Activated naive CD4-positive, alpha-beta T cell treated with anti-CD3 and anti-CD28 coated beads, Interleukin-2, amount 50 U/mL, for 72 hours (primary cell): ENCODE measurements around the gene UBE2E1. TPM values are rescaled to one million over a fixed set of nuclear protein-coding genes. Genes with fewer than 3 reads are reported as not detected.
"Not testable (repeated sequence)": the region's sequence is repeated elsewhere in the genome, so short reads cannot be mapped to it uniquely, and the experiment has no call there.

ENCODE experiments used
- ATAC-seq, 2 donors: fragments of 150-1000 bp; cut with Tn5 transposase; 2 replicates each; pipeline ENCODE4 v1.10.0; 2021; ENCODE audit warnings: mild to moderate bottlenecking in 2 of 2, moderate library complexity in 2 of 2
- DNase-seq, 2 donors: peaks; one replicate each; pipeline ENCODE4 v3.0.0; 2021 to 2022; ENCODE audit warnings: low spot score in 2 of 2
- H3K27ac Mint-ChIP-seq, 2 donors: one replicate each; pipeline ENCODE4 v1.8.0; 2022; ENCODE audit warnings: mild to moderate bottlenecking in 2 of 2, mixed read lengths in 2 of 2
- H3K36me3 Mint-ChIP-seq, 2 donors: one replicate each; pipeline ENCODE4 v1.8.0; 2022; ENCODE audit warnings: mixed read lengths in 2 of 2
- H3K9me3 Mint-ChIP-seq, 2 donors: one replicate each; pipeline ENCODE4 v1.8.0; 2022; ENCODE audit warnings: mixed read lengths in 2 of 2
- total RNA-seq, 2 donors: library from RNA; stranded (reverse); gene quantifications; one replicate each; pipeline ENCODE4 v1.2.3, GENCODE V29; 2022

Gene UBE2E1
- total RNA-seq, 2 donors from 2014 or later = 29.6 to 82.2 TPM

- H3K36me3 Mint-ChIP-seq = peaks cover 0 to 5% of the 10 kb centered on the region in 2 donors
- no peaks in the 10 kb centered on the region for H3K9me3 Mint-ChIP-seq
- no peak overlapping the region for H3K27ac Mint-ChIP-seq
- no peak for DNase-seq
- ATAC-seq = no peak
These were observed 23.6 kb downstream of the UBE2E1 start for GRCh38 chr3:23829242-23829934.

- DNase-seq (no peak), ATAC-seq (peak; percentile 78 to 86)
- H3K36me3 Mint-ChIP-seq = no peaks in the 10 kb centered on the region
- peak overlapping the region in 1 of 2 donors; percentile 32 for H3K27ac Mint-ChIP-seq
- H3K9me3 Mint-ChIP-seq = no peaks in the 10 kb centered on the region
These were observed 25.2 kb downstream of the UBE2E1 start for GRCh38 chr3:23830869-23831484.

- H3K36me3 Mint-ChIP-seq = no peaks in the 10 kb centered on the region
- H3K27ac Mint-ChIP-seq = no peak overlapping the region
- no peaks in the 10 kb centered on the region for H3K9me3 Mint-ChIP-seq
- ATAC-seq (no peak), DNase-seq (no peak)
These were observed 26.0 kb downstream of the UBE2E1 start for GRCh38 chr3:23831517-23832394.

GRCh38 chr3:23832523-23832922, 26.8 kb downstream of the UBE2E1 start:
- Mint-ChIP-seq H3K36me3 (no peaks in the 10 kb centered on the region), H3K27ac (no peak overlapping the region), H3K9me3 (no peaks in the 10 kb centered on the region)
- ATAC-seq = no peak
- DNase-seq = no peak

GRCh38 chr3:23834082-23834870, 28.5 kb downstream of the UBE2E1 start:
- Mint-ChIP-seq H3K9me3 (no peaks in the 10 kb centered on the region), H3K27ac (no peak overlapping the region), H3K36me3 (no peaks in the 10 kb centered on the region)
- ATAC-seq = no peak
- DNase-seq = no peak

GRCh38 chr3:23835087-23835486, 29.3 kb downstream of the UBE2E1 start:
- no peak overlapping the region for H3K27ac Mint-ChIP-seq
- DNase-seq (no peak), ATAC-seq (no peak)
- no peaks in the 10 kb centered on the region for H3K36me3 Mint-ChIP-seq
- H3K9me3 Mint-ChIP-seq = no peaks in the 10 kb centered on the region

- DNase-seq = no peak
- H3K9me3 Mint-ChIP-seq = no peaks in the 10 kb centered on the region
- no peaks in the 10 kb centered on the region for H3K36me3 Mint-ChIP-seq
- H3K27ac Mint-ChIP-seq = no peak overlapping the region
- no peak for ATAC-seq
These were observed 30.0 kb downstream of the UBE2E1 start for GRCh38 chr3:23835802-23836201.

- Mint-ChIP-seq H3K9me3 (no peaks in the 10 kb centered on the region), H3K27ac (no peak overlapping the region), H3K36me3 (no peaks in the 10 kb centered on the region)
- DNase-seq = no peak
- peak; percentile 29 to 46 for ATAC-seq
These were observed 30.9 kb downstream of the UBE2E1 start for GRCh38 chr3:23836536-23837230.

- DNase-seq (no peak), ATAC-seq (no peak)
- H3K27ac Mint-ChIP-seq = no peak overlapping the region
- no peaks in the 10 kb centered on the region for H3K9me3 Mint-ChIP-seq
- no peaks in the 10 kb centered on the region for H3K36me3 Mint-ChIP-seq
These were observed 31.5 kb downstream of the UBE2E1 start for GRCh38 chr3:23837286-23837685.

GRCh38 chr3:23837691-23838090, 31.9 kb downstream of the UBE2E1 start:
- H3K9me3 Mint-ChIP-seq = no peaks in the 10 kb centered on the region
- no peak overlapping the region for H3K27ac Mint-ChIP-seq
- H3K36me3 Mint-ChIP-seq = no peaks in the 10 kb centered on the region
- ATAC-seq (no peak), DNase-seq (no peak)

GRCh38 chr3:23840521-23840920, 34.8 kb downstream of the UBE2E1 start:
- Mint-ChIP-seq H3K36me3 (peaks cover 0 to 4% of the 10 kb centered on the region in 2 donors), H3K9me3 (no peaks in the 10 kb centered on the region)
- no peak for ATAC-seq

GRCh38 chr3:23843869-23844268, 38.1 kb downstream of the UBE2E1 start:
- no peak for ATAC-seq
- no peak overlapping the region for H3K27ac Mint-ChIP-seq
- H3K9me3 Mint-ChIP-seq = no peaks in the 10 kb centered on the region
- H3K36me3 Mint-ChIP-seq = peaks cover 0 to 4% of the 10 kb centered on the region in 2 donors
- DNase-seq = no peak

More at GRCh38 chr3:23840521-23840920, 34.8 kb downstream of the UBE2E1 start:
- DNase-seq = no peak
- H3K27ac Mint-ChIP-seq = no peak overlapping the region

- Mint-ChIP-seq H3K36me3 (peaks cover 4 to 5% of the 10 kb centered on the region in 2 donors), H3K27ac (peak overlapping the region in 1 of 2 donors; percentile 32), H3K9me3 (no peaks in the 10 kb centered on the region)
- no peak for DNase-seq
- ATAC-seq = no peak
These were observed 39.8 kb downstream of the UBE2E1 start for GRCh38 chr3:23845326-23846216.

- not testable (repeated sequence) for ATAC-seq, H3K27ac Mint-ChIP-seq, DNase-seq, H3K9me3 Mint-ChIP-seq
- peaks cover 0 to 25% of the 10 kb centered on the region in 2 donors for H3K36me3 Mint-ChIP-seq
These were observed 43.7 kb downstream of the UBE2E1 start for GRCh38 chr3:23849462-23849861.

GRCh38 chr3:23856286-23856685, 50.5 kb downstream of the UBE2E1 start:
- Mint-ChIP-seq H3K36me3 (peaks cover 2 to 15% of the 10 kb centered on the region in 2 donors), H3K27ac (no peak overlapping the region)

More at GRCh38 chr3:23856286-23856685, 50.5 kb downstream of the UBE2E1 start:
- DNase-seq (no peak), ATAC-seq (no peak)
- H3K9me3 Mint-ChIP-seq = peaks cover 4% of the 10 kb centered on the region in 2 donors
